ENCODE data around the gene FRMD8.

GRCh38 chr11:65431451-65432099 lies 45.1 kb downstream of the FRMD8 start:
- TF ChIP-seq POLR2AphosphoS5 (IDR thresholded peaks at IDR 0.05; ENCODE audit: low read depth, low read length) (no peak), POLR2A (IDR thresholded peaks at IDR 0.05; ENCODE audit: low read depth, low read length) (peak; percentile 40; the same call in 1 of the 2 replicates), TAF1 (IDR thresholded peaks at IDR 0.05; ENCODE audit: borderline replicate concordance, low read depth, low read length) (no peak)
